ENCODE measurements around the gene NEDD4L.
"Not testable (repeated sequence)": the region's sequence is repeated elsewhere in the genome, so short reads cannot be mapped to it uniquely, and the experiment has no call there.

The NEDD4L gene

DNA sequence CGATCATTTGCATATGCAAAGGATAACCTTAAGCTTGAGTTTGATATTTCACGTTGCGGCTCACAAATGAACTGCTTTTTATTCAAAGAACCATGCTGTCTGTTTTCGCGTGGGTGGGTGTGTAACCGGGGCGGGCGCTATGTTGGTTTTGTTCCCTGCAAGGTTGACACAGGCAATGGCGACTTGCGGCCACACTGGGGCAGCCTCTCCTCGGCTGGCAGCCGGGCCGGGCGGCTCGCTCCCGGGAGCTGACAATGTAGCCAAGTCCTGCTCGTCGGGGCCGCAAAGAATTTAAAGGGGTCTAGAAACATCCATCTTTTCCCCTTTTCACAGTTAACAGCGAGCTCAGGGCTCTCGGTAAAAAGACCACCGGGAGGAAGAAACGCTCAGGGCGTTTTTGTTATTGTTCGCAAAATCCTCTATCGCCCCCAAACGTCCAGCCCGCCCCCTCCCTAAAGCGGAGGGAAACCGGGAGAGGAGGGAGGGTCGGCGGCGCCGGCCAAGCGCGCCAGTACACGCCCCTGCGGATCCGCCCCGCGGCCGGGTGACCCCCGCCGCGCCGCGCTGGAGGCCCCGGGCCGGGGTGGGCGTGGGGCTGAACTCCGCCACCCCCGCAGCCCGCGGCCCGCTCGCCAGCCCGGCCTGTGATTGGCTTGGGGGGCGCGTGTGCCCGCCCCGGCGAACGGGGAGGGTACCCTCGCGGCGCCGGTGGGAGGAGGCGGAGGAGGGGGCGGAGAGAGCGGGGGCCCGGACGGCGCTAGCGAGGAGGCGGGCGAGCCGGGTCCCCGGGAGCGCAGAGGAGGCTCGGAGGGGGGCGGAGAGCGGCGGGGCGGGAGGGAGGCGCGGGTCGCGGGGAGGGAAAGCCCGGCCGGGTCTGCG, at the start of gene NEDD4L:
NEDD4L (plus strand) TSS at position 736 of the 879 bp plus-strand sequence. CDS start 435 bp downstream, outside the sequence.
- H3K9me3 ChIP-seq, result no peaks in the 10 kb centered on the region
- no peak for TF ChIP-seq Cebpa-rat (IDR thresholded peaks at IDR 0.05)
- H3K36me3 ChIP-seq, result no peaks in the 10 kb centered on the region
- no peaks in the 10 kb centered on the region; the same call in 1 of the 2 replicates for H3K27me3 ChIP-seq
- peak within 1 kb of the TSS; percentile 82 for H3K9ac ChIP-seq
- peak within 1 kb of the TSS; percentile 90 for H3K4me2 ChIP-seq
- peaks cover 9% of the 10 kb centered on the region; the same call in 1 of the 2 replicates for H4K20me1 ChIP-seq
- peaks cover 25% of the 10 kb centered on the region for H3K4me1 ChIP-seq
- peak within 1 kb of the TSS; percentile 74 for H3K27ac ChIP-seq
- H3K4me3 ChIP-seq, result peak within 1 kb of the TSS; percentile 99

DNA sequence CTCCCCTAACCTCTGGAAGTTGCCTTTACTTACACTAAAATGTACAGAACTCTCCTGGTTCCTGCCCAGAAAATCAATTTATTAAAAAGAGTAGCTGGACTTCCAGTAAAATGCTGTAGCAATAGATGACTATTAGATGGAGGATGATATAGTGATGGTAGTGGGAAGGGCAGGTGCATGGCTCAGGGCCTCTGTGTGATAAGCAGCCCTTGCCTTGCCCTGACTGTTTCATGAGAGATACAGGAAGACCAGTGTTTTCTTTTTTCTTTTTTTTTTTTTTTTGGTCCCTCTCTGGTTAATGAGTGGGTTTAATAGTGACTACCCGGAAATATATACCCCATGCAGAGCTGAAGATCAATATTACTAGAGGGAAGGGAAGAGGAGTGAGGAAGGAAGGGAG, 48.7 kb upstream of the NEDD4L start:
- Histone ChIP-seq H3K9me3 (no peaks in the 10 kb centered on the region), H4K20me1 (no peaks in the 10 kb centered on the region), H3K36me3 (no peaks in the 10 kb centered on the region), H3K27ac (no peak overlapping the region), H3K4me3 (no peak overlapping the region), H3K4me1 (peaks cover 10% of the 10 kb centered on the region), H3K27me3 (no peaks in the 10 kb centered on the region), H3K4me2 (peak overlapping the region; percentile 15; the same call in 1 of the 2 replicates), H3K9ac (no peak overlapping the region)
- no peak for TF ChIP-seq Cebpa-rat (IDR thresholded peaks at IDR 0.05)

DNA sequence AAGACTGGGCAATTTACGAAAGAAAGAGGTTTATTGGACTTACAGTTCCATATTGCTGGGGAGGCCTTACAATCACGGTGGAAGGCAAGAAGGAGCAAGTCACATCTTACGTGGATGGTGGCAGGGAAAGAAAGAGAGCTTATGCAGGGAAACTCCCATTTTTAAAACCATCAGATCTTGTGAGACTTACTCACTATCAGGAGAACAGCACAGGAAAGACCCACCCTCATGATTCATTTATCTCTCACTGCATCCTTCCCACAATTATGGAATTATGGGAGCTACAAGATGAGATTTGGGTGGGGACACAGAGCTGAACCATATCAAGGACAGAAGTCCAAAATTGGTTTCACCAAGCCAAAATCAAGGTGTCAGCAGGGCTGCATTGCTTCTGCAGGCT, 47.1 kb upstream of the NEDD4L start:
- not testable (repeated sequence) for H4K20me1 ChIP-seq, H3K9me3 ChIP-seq, H3K36me3 ChIP-seq, H3K4me2 ChIP-seq, H3K9ac ChIP-seq, H3K27ac ChIP-seq, H3K4me3 ChIP-seq, H3K27me3 ChIP-seq, H3K4me1 ChIP-seq

DNA sequence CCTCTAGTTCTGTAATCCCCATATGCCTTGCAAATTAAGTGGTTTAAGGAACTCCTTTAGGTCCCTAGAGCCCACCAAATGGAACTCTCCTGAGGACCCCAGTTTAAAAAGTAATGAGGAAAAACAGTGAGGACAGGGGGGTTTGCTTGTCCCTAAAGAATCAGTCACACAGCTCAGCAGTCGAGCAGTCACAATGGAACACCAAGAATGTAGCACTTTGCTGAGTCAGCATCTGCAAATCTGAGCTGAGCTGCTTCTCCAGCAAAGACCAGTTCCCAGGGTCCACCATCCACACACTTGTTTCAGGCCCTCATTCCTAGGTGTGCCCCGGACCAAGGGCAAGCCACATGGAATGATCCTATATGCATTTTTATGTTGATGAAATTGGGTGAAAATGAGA, 46.2 kb upstream of the NEDD4L start:
- Histone ChIP-seq H3K4me2 (no peak overlapping the region), H3K4me3 (no peak overlapping the region), H3K27ac (no peak overlapping the region), H3K9ac (no peak overlapping the region), H3K4me1 (peaks cover 10% of the 10 kb centered on the region), H3K36me3 (no peaks in the 10 kb centered on the region), H4K20me1 (no peaks in the 10 kb centered on the region), H3K27me3 (no peaks in the 10 kb centered on the region), H3K9me3 (no peaks in the 10 kb centered on the region)
- TF ChIP-seq Cebpa-rat (IDR thresholded peaks at IDR 0.05), result no peak

DNA sequence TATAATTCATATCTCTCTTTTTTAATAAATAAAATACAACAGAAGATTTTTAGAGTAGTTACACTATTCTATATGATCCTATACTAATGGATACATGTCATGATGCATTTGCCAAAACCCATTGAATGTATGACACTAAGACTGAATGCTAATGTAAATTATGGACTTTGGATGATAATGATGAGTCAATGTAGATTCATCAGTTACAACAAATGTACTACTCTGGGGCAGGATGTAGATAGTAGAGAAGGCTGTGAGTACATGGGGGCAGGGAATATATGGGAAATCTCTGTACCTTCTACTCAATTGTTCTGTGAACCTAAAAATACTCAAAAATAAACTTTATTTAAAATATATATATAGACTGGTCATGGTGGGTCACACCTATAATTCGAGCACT, 45.6 kb upstream of the NEDD4L start:
- H3K36me3 ChIP-seq, result no peaks in the 10 kb centered on the region
- H3K4me1 ChIP-seq, result peaks cover 10% of the 10 kb centered on the region
- H3K9ac ChIP-seq, result no peak overlapping the region
- no peak overlapping the region for H3K4me3 ChIP-seq
- TF ChIP-seq Cebpa-rat (IDR thresholded peaks at IDR 0.05), result no peak
- no peaks in the 10 kb centered on the region for H3K27me3 ChIP-seq
- no peaks in the 10 kb centered on the region for H4K20me1 ChIP-seq
- H3K9me3 ChIP-seq, result no peaks in the 10 kb centered on the region
- no peak overlapping the region for H3K4me2 ChIP-seq
- no peak overlapping the region for H3K27ac ChIP-seq

DNA sequence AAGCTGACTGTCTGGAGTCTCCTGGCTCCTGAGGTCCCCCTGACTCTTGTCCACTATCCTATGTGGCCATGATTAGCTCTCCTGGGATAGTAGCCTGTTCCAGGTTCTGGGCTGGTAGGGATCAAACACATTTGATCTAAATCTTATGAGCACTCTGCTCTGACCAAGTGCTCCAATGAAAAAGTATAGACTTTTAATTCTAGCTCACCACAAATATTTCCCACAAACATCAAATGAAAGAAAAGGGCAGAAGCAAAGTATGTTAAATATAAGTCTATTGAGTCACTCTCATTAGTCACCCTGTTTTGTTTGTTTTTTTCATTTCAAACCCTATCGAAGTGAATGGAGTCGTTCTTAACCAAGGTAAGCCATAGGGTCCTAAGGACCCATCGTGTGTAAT, 39.7 kb upstream of the NEDD4L start:
- Histone ChIP-seq H3K9me3 (no peaks in the 10 kb centered on the region), H3K4me3 (no peak overlapping the region), H3K36me3 (no peaks in the 10 kb centered on the region), H3K27me3 (no peaks in the 10 kb centered on the region), H3K4me1 (no peaks in the 10 kb centered on the region), H3K4me2 (no peak overlapping the region), H4K20me1 (no peaks in the 10 kb centered on the region), H3K27ac (no peak overlapping the region), H3K9ac (no peak overlapping the region)
- TF ChIP-seq Cebpa-rat (IDR thresholded peaks at IDR 0.05), result no peak

DNA sequence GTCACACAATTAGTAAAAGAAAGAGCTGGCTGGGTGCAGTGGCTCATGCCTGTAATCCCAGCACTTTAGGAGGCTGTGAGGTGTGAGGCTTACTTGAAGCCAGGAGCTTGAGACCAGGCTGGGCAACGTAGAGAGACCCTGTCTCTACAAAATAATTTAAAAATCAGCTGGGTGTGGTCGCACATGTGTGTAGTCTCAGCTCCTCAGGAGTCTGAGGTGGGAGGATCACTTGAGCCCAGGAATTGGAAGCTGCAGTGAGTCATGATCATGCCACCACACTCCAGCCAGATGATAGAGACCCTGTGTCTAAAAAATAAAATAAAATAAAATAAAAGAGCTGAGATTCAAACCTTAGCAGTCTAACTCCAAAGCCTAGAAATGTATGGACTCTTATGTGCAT, 39.0 kb upstream of the NEDD4L start:
- H3K4me2 ChIP-seq, result no peak overlapping the region
- H3K36me3 ChIP-seq, result no peaks in the 10 kb centered on the region
- no peaks in the 10 kb centered on the region for H4K20me1 ChIP-seq
- no peaks in the 10 kb centered on the region for H3K27me3 ChIP-seq
- H3K9me3 ChIP-seq, result no peaks in the 10 kb centered on the region
- no peaks in the 10 kb centered on the region for H3K4me1 ChIP-seq
- no peak overlapping the region for H3K9ac ChIP-seq
- H3K4me3 ChIP-seq, result no peak overlapping the region
- no peak overlapping the region for H3K27ac ChIP-seq
- no peak for TF ChIP-seq Cebpa-rat (IDR thresholded peaks at IDR 0.05)

DNA sequence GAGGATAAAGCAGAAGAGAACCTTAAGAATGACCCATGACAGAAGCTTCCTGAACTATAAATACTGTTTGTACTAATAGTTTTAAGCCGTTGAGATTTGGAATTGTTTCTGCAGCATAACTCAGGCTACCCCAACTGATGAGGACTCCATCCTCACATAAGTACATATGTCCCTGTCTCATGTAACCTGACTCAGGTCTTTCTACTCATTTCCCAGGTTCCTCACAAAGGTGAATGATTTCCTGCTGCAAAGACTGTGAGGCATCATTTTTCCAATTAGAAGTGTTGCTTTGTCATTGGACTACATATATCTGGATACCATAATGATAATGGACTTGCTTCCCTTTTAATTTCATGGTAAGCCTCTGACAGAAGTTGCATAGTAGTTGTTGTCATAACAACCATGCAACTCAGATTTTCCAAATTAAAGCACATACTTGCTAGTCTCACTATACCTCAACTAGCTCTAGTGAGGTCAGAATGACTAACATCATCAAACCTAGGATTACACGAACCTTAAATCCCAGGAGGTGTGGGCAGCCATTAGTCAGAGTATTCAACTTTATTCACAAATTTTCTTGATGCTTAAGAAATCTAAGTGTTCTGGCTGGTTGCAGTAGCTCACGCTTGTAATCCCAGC, 38.0 kb upstream of the NEDD4L start:
- no peak for TF ChIP-seq Cebpa-rat (IDR thresholded peaks at IDR 0.05)
- no peak overlapping the region for H3K4me2 ChIP-seq
- no peaks in the 10 kb centered on the region for H3K36me3 ChIP-seq
- H3K27ac ChIP-seq, result no peak overlapping the region
- H3K9ac ChIP-seq, result no peak overlapping the region
- H4K20me1 ChIP-seq, result no peaks in the 10 kb centered on the region
- no peaks in the 10 kb centered on the region for H3K9me3 ChIP-seq
- H3K4me3 ChIP-seq, result no peak overlapping the region
- no peaks in the 10 kb centered on the region for H3K27me3 ChIP-seq
- no peaks in the 10 kb centered on the region for H3K4me1 ChIP-seq

DNA sequence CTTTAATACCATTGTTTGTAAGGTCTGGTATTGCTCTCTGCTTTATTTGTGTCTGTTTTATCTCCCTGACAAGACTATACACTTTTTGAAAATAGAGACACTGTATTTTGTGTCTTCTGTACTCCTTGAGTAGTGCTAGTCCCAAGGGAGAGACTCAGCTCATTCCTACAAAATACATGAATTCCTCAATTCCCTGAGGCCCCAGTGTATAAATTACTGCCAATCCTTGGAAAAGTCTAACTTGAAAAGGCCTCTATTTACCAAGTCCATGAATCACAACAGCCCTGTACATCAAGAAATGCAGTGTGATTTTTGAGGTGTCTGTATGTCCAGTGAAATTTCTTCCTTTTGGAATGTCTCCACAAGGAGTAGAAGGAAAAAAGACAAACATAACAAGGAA, 34.9 kb upstream of the NEDD4L start:
- no peaks in the 10 kb centered on the region for H3K9me3 ChIP-seq
- no peak overlapping the region for H3K9ac ChIP-seq
- no peak overlapping the region for H3K4me2 ChIP-seq
- no peaks in the 10 kb centered on the region for H3K4me1 ChIP-seq
- H4K20me1 ChIP-seq, result no peaks in the 10 kb centered on the region
- no peak overlapping the region for H3K4me3 ChIP-seq
- H3K36me3 ChIP-seq, result no peaks in the 10 kb centered on the region
- H3K27me3 ChIP-seq, result no peaks in the 10 kb centered on the region
- no peak for TF ChIP-seq Cebpa-rat (IDR thresholded peaks at IDR 0.05)
- no peak overlapping the region for H3K27ac ChIP-seq

DNA sequence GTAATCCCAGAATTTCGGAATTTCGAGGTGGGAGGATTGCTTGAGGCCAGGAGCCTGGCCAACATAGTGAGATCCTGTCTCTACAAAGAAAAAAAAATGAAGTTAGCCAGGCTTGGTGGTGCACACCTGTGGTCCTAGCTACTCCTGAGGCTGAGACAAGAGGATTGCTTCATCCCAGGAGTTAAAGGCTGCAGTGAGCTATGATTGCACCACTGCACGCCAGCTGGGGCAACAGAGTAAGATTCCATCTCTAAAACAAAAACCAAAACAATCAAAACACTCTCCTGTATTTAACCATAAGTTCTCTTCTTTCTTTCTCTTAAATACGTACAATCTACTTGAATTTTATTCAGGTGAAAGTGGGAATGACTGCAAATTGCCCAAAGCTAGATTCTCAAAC, 33.8 kb upstream of the NEDD4L start:
- H3K4me1 ChIP-seq, result peaks cover 7% of the 10 kb centered on the region

More for the DNA sequence above, 33.8 kb upstream of the NEDD4L start:
- Histone ChIP-seq H3K9me3 (no peaks in the 10 kb centered on the region), H3K4me2 (no peak overlapping the region), H3K4me3 (no peak overlapping the region), H3K27me3 (no peaks in the 10 kb centered on the region), H3K27ac (no peak overlapping the region), H3K36me3 (no peaks in the 10 kb centered on the region), H3K9ac (no peak overlapping the region), H4K20me1 (no peaks in the 10 kb centered on the region)
- TF ChIP-seq Cebpa-rat (IDR thresholded peaks at IDR 0.05), result no peak

Data from BLaER1 (cell line).